Measurements from ENCODE around the gene CMIP.

DNA sequence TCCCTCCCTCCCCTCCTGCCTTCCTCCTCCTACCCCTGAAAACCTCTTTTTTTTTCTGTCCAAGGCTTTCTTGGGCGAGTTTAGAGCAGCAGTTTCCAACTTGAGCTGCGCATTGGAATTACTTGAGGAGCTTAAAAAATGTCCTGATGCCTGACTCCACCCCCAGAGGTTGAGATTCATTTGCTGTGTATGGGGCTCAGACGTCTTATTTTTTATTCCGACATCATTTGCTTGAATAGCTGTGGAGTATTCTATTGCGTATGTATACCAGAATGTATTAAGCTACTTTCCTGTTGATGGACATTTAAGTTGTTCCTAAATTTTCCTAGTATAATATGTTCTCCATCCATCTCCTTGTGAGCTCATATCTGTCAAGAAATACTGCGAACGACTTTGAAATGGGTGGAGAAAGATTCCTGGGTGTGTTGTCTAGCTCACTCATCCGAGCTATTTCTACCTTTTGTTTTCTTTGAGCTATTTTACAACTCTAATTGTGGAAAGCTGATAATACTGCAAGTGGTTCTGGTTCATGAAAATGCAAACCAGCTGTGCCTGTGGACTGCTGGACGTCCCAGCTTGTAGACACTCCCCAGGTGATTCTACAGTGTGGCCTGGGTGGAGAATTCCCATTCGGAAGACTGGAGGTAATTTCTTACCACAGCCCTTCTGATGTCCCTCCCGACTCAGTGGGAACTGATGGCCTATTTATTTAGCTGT lies 40.5 kb downstream of the CMIP start:
- TF ChIP-seq L3MBTL2 (conservative IDR thresholded peaks at IDR 0.05) = no peak
- no peak for TF ChIP-seq CTBP1 (IDR thresholded peaks at IDR 0.05; ENCODE audit: borderline replicate concordance)
- no peak for TF ChIP-seq TARDBP (IDR thresholded peaks at IDR 0.05)
- no peak for TF ChIP-seq LEF1 (IDR thresholded peaks at IDR 0.05; ENCODE audit: borderline replicate concordance)
- TF ChIP-seq ZNF384 (IDR thresholded peaks at IDR 0.05) = no peak
- TF ChIP-seq SP1 (IDR thresholded peaks at IDR 0.05) = no peak
- TF ChIP-seq NFRKB (IDR thresholded peaks at IDR 0.05) = no peak
- TF ChIP-seq SUZ12 (IDR thresholded peaks at IDR 0.05) = no peak
- TF ChIP-seq ARNT (IDR thresholded peaks at IDR 0.05) = no peak
- no peak for TF ChIP-seq FOXA1 (IDR thresholded peaks at IDR 0.05)
- no peak for TF ChIP-seq BHLHE40 (IDR thresholded peaks at IDR 0.05; ENCODE audit: borderline replicate concordance)
- no peak for TF ChIP-seq HDGF (IDR thresholded peaks at IDR 0.05; ENCODE audit: borderline replicate concordance)
- TF ChIP-seq, protein P1, sequence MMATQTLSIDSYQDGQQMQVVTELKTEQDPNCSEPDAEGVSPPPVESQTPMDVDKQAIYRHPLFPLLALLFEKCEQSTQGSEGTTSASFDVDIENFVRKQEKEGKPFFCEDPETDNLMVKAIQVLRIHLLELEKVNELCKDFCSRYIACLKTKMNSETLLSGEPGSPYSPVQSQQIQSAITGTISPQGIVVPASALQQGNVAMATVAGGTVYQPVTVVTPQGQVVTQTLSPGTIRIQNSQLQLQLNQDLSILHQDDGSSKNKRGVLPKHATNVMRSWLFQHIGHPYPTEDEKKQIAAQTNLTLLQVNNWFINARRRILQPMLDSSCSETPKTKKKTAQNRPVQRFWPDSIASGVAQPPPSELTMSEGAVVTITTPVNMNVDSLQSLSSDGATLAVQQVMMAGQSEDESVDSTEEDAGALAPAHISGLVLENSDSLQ (IDR thresholded peaks at IDR 0.05) = no peak
- no peak for TF ChIP-seq ELF4 (IDR thresholded peaks at IDR 0.05)
